Measurements from ENCODE around the gene SEMA3G. TPM values are rescaled to one million over a fixed set of nuclear protein-coding genes. Genes with fewer than 3 reads are reported as not detected.
A peak's percentile ranks its signal among the peaks of the same experiment; 100 is the strongest.

SEMA3G gene
- total and polyA plus RNA-seq, 8 donors, result under 0.01 to 9.6 (median 1.8) TPM

GRCh38 chr3:52450489-52451236 is 5.8 kb upstream of the SEMA3G start:
- 82 to 90% (median 84%) methylated on average over 7 to 11 of the region's 11 CpGs for WGBS, 5 donors
- H3K4me3 ChIP-seq, result no peak overlapping the region
- H3K4me1 ChIP-seq, result peaks cover 21 to 46% (median 36%) of the 10 kb centered on the region in 4 donors
- H3K36me3 ChIP-seq, result no peaks in the 10 kb centered on the region
- H3K27me3 ChIP-seq, result no peaks in the 10 kb centered on the region
- intact Hi-C loops (cut with DNase I; ENCODE audit: low total_unique reads), result no loop called here
- no peak overlapping the region for H3K27ac ChIP-seq
- TF ChIP-seq EP300 (IDR thresholded peaks at IDR 0.05), result no peak
- TF ChIP-seq, protein P1, sequence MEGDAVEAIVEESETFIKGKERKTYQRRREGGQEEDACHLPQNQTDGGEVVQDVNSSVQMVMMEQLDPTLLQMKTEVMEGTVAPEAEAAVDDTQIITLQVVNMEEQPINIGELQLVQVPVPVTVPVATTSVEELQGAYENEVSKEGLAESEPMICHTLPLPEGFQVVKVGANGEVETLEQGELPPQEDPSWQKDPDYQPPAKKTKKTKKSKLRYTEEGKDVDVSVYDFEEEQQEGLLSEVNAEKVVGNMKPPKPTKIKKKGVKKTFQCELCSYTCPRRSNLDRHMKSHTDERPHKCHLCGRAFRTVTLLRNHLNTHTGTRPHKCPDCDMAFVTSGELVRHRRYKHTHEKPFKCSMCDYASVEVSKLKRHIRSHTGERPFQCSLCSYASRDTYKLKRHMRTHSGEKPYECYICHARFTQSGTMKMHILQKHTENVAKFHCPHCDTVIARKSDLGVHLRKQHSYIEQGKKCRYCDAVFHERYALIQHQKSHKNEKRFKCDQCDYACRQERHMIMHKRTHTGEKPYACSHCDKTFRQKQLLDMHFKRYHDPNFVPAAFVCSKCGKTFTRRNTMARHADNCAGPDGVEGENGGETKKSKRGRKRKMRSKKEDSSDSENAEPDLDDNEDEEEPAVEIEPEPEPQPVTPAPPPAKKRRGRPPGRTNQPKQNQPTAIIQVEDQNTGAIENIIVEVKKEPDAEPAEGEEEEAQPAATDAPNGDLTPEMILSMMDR (IDR thresholded peaks at IDR 0.05), result no peak
- no peak for TF ChIP-seq POLR2A (IDR thresholded peaks at IDR 0.05)
- no peak for TF ChIP-seq POLR2AphosphoS5 (IDR thresholded peaks at IDR 0.05)
- no peak for DNase-seq
- H3K9me3 ChIP-seq, result no peaks in the 10 kb centered on the region

DNA sequence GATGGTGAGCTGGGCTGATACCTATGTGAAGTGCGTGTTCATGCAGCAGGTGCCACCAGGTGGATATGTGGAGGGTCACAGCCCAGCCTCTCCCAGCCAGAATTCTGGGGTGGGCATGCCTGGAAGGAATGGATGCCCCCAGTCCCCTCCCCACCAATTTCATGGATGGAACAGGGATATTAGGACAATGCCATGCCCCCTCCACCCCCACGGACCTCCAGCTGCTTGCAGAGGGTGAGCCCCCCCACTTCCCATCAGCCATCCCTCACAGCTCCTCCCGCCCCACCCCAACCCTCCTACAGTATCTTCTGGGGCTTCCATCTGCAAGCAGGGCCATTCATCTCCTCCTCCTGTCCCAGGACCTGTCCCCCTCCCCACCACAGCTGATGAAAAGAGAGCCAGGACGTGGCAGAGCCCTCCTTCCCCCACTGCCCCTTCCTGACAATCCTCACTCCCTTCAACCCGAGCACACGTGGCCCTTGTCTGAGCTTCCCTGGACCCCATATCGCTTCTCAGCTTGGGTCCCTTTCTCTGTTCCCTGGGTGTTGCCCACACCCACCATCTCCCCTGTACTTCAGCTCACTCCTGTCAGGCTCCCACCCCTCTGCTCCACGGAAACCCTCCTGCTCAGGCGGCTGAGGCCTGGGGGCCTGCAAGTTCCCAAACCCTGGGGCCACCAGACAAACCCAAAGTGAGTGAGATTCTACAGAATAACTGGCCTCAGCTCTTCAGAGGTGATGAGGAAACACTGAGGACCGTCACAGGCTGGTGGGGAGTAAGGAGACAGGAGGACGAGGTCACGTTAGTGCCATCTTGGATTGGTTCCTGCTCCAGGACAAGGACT is 2.8 kb upstream of the SEMA3G start:
- peak in 1 of 2 donors; percentile 5 for DNase-seq
- peaks cover 4 to 35% (median 24%) of the 10 kb centered on the region in 4 donors for H3K4me1 ChIP-seq
- 77 to 83% (median 78%) methylated on average over 12 of the region's 12 CpGs for WGBS, 5 donors
- no peak overlapping the region for H3K27ac ChIP-seq
- no peaks in the 10 kb centered on the region for H3K36me3 ChIP-seq
- no peak overlapping the region for H3K4me3 ChIP-seq
- intact Hi-C loops (cut with DNase I; ENCODE audit: low total_unique reads), result no loop called here
- no peaks in the 10 kb centered on the region for H3K9me3 ChIP-seq
- TF ChIP-seq, protein P1 (IDR thresholded peaks at IDR 0.05), result no peak
- no peak for TF ChIP-seq POLR2AphosphoS5 (IDR thresholded peaks at IDR 0.05)
- no peak for TF ChIP-seq EP300 (IDR thresholded peaks at IDR 0.05)
- TF ChIP-seq POLR2A (IDR thresholded peaks at IDR 0.05), result no peak
- no peaks in the 10 kb centered on the region for H3K27me3 ChIP-seq

DNA sequence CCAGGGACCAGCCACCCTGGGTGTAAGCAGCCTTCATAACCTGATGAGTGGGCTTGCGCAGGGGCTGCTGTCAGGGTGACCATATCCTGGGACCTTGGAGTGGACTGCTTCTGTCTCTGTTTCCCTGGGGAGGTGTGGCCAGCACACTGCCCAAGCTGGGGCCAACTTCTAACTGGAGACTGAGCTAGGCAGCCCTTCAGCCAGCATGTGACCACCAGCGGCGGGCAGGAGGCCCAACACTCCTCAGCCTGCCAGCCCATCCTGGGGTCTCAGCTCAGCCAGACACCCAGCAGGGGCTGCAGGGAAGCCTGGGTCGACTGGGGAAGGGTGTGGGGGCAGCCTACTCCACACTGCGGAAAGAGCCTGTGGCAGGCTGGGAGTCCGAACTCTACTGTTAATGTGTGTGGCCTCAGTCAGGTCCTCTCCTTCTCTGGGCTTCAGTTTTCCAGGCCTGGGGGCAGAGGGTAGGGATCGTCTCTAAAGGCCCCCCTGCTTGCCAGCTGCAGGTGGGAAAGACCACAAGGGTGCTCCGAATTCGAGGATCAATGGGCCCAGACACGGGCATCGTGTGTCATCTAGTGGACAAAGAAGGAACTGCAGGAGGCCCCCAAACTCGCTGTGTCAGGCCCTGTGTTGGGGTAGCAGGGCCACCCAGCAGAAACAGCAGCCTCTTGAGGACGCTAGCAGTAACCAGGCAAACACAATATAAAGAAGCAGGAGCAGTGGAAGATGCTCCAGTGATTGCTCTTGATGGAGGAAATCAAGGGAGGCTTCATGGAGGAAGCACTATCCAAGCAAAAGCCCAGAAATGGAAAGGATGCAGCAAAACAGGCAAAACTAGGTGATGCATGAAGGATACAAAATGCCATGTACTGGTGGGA is 2.0 kb upstream of the SEMA3G start:
- intact Hi-C loops (cut with DNase I; ENCODE audit: low total_unique reads), result no loop called here
- TF ChIP-seq POLR2AphosphoS5 (IDR thresholded peaks at IDR 0.05) (peak in 1 of 3 donors; percentile 20), EP300 (IDR thresholded peaks at IDR 0.05) (no peak), POLR2A (IDR thresholded peaks at IDR 0.05) (no peak)
- TF ChIP-seq, protein P1 (IDR thresholded peaks at IDR 0.05), result peak in 6 of 7 experiments; percentile 78 to 100 (median 100)
- Histone ChIP-seq H3K4me3 (no peak overlapping the region), H3K27me3 (no peaks in the 10 kb centered on the region), H3K27ac (no peak overlapping the region), H3K36me3 (no peaks in the 10 kb centered on the region), H3K4me1 (peaks cover 4 to 33% (median 22%) of the 10 kb centered on the region in 4 donors), H3K9me3 (no peaks in the 10 kb centered on the region)
- 2 to 37% (median 36%) methylated on average over 7 to 13 of the region's 13 CpGs for WGBS, 5 donors
- peak; percentile 70 to 80 for DNase-seq

- no peaks in the 10 kb centered on the region for H3K9me3 ChIP-seq
- no peak overlapping the region for H3K27ac ChIP-seq
- DNase-seq, result peak in 1 of 2 donors; percentile 2
- TF ChIP-seq, protein P1 (IDR thresholded peaks at IDR 0.05), result no peak
- 79 to 100% (median 87%) methylated on average over 2 to 4 of the region's 4 CpGs for WGBS, 5 donors
- H3K36me3 ChIP-seq, result no peaks in the 10 kb centered on the region
- H3K4me3 ChIP-seq, result no peak overlapping the region
- H3K27me3 ChIP-seq, result no peaks in the 10 kb centered on the region
- intact Hi-C loops (cut with DNase I; ENCODE audit: low total_unique reads), result no loop called here
- H3K4me1 ChIP-seq, result peaks cover 4 to 33% (median 22%) of the 10 kb centered on the region in 4 donors
These were observed 1.1 kb upstream of the SEMA3G start for GRCh38 chr3:52446042-52446441.

Measured in stomach (tissue), 9 donors.